ENCODE results near the gene MAP7D2. TPM values are rescaled to one million over a fixed set of nuclear protein-coding genes. Genes with fewer than 3 reads are reported as not detected.

MAP7D2 gene
- total RNA-seq, 2 donors from 2014 or later = 0.22 to 1.2 TPM

DNA sequence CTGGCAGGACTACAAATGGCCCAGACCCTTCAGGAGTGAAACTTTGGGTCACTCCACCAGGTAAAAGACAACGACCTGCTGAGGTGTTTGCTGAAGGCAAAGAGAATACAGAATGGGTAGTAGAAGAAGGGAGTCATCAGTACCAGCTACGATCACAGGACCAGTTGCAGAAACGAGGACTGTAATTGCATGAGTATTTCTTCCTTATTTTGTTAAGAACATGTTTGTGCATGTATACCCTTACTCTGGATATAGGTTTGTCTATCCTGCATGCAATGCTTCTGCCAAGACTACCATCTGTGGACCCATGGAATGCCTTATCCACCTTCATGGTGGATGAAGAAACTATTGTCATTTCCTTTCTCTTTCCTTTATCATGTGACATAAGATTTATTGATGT is 77.7 kb downstream of the MAP7D2 start:
- no peak for ATAC-seq (replicated peaks)
- H3K9me3 Mint-ChIP-seq = no peaks in the 10 kb centered on the region
- no peaks in the 10 kb centered on the region for H3K4me1 Mint-ChIP-seq
- no peak overlapping the region for H3K27ac Mint-ChIP-seq
- H3K36me3 Mint-ChIP-seq (ENCODE audit: low read depth) = no peaks in the 10 kb centered on the region
- H3K27me3 Mint-ChIP-seq = no peaks in the 10 kb centered on the region
- H3K4me3 Mint-ChIP-seq = no peak overlapping the region

- ATAC-seq (replicated peaks) = no peak
- Mint-ChIP-seq H3K27ac (no peak overlapping the region), H3K9me3 (no peaks in the 10 kb centered on the region), H3K36me3 (ENCODE audit: low read depth) (no peaks in the 10 kb centered on the region), H3K4me3 (no peak overlapping the region), H3K4me1 (no peaks in the 10 kb centered on the region), H3K27me3 (no peaks in the 10 kb centered on the region)
Observed at GRCh38 chrX:20037186-20037585, 79.5 kb downstream of the MAP7D2 start.

GRCh38 chrX:20032201-20032600 is 84.5 kb downstream of the MAP7D2 start:
- Mint-ChIP-seq H3K36me3 (ENCODE audit: low read depth) (no peaks in the 10 kb centered on the region), H3K9me3 (no peaks in the 10 kb centered on the region), H3K4me3 (no peak overlapping the region), H3K4me1 (no peaks in the 10 kb centered on the region), H3K27me3 (no peaks in the 10 kb centered on the region), H3K27ac (no peak overlapping the region)
- ATAC-seq (replicated peaks) = no peak

- no peaks in the 10 kb centered on the region for H3K36me3 Mint-ChIP-seq (ENCODE audit: low read depth)
- no peaks in the 10 kb centered on the region for H3K9me3 Mint-ChIP-seq
- no peak overlapping the region for H3K27ac Mint-ChIP-seq
- H3K27me3 Mint-ChIP-seq = no peaks in the 10 kb centered on the region
- no peak for ATAC-seq (replicated peaks)
- no peak overlapping the region for H3K4me3 Mint-ChIP-seq
- no peaks in the 10 kb centered on the region for H3K4me1 Mint-ChIP-seq
Observed at GRCh38 chrX:20029728-20030127, 87.0 kb downstream of the MAP7D2 start.

DNA sequence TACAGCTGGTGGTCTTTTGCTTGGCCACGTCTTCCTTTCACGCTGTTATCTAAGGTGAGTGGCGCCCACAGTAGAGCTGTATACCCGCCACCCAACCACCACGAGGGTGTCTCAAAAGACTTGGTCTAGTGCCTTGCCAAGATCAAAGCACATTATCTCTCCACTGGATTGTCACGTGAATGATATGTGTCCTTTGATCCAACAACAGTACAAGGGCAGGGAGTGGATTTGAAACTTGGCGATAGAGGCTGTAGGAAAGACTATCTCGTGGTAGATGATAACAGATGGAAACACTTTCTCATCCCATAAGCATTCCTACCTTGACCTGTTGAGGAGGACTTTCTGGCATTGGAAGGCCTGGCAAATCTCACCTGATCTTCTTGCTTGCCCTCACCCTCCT is 88.1 kb downstream of the MAP7D2 start:
- Mint-ChIP-seq H3K27ac (no peak overlapping the region), H3K9me3 (no peaks in the 10 kb centered on the region), H3K36me3 (ENCODE audit: low read depth) (no peaks in the 10 kb centered on the region), H3K4me3 (no peak overlapping the region), H3K27me3 (no peaks in the 10 kb centered on the region), H3K4me1 (no peaks in the 10 kb centered on the region)
- ATAC-seq (replicated peaks) = no peak

GRCh38 chrX:20026278-20026677 is 90.4 kb downstream of the MAP7D2 start:
- Mint-ChIP-seq H3K4me1 (no peaks in the 10 kb centered on the region), H3K9me3 (no peaks in the 10 kb centered on the region), H3K36me3 (ENCODE audit: low read depth) (no peaks in the 10 kb centered on the region), H3K4me3 (no peak overlapping the region), H3K27ac (no peak overlapping the region), H3K27me3 (peaks cover 4% of the 10 kb centered on the region)
- ATAC-seq (replicated peaks) = no peak

GRCh38 chrX:20019672-20020365 is 96.9 kb downstream of the MAP7D2 start:
- peaks cover 13% of the 10 kb centered on the region for H3K9me3 Mint-ChIP-seq
- ATAC-seq (replicated peaks) = no peak
- peaks cover 8% of the 10 kb centered on the region for H3K27me3 Mint-ChIP-seq
- H3K36me3 Mint-ChIP-seq (ENCODE audit: low read depth) = no peaks in the 10 kb centered on the region
- H3K4me3 Mint-ChIP-seq = no peak overlapping the region
- H3K4me1 Mint-ChIP-seq = no peaks in the 10 kb centered on the region
- no peak overlapping the region for H3K27ac Mint-ChIP-seq

DNA sequence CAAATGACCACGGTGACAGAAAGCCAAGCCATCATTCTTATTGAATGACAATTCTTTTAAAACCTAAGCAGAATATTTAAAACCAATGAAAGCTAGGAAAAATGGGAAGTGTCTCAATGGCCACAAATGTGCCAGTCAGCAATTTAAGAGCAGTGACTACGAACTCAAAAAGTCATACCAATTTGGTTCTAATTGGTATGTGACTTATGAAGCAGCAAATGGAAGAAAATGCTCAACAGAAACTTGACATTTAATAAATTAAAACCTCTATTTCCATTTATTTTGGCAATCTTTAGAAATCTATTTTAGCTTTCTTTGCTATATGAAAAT is 100.1 kb downstream of the MAP7D2 start:
- Mint-ChIP-seq H3K36me3 (ENCODE audit: low read depth) (no peaks in the 10 kb centered on the region), H3K9me3 (peaks cover 13% of the 10 kb centered on the region), H3K4me1 (no peaks in the 10 kb centered on the region), H3K27ac (no peak overlapping the region), H3K27me3 (peaks cover 4% of the 10 kb centered on the region), H3K4me3 (no peak overlapping the region)
- ATAC-seq (replicated peaks) = no peak

DNA sequence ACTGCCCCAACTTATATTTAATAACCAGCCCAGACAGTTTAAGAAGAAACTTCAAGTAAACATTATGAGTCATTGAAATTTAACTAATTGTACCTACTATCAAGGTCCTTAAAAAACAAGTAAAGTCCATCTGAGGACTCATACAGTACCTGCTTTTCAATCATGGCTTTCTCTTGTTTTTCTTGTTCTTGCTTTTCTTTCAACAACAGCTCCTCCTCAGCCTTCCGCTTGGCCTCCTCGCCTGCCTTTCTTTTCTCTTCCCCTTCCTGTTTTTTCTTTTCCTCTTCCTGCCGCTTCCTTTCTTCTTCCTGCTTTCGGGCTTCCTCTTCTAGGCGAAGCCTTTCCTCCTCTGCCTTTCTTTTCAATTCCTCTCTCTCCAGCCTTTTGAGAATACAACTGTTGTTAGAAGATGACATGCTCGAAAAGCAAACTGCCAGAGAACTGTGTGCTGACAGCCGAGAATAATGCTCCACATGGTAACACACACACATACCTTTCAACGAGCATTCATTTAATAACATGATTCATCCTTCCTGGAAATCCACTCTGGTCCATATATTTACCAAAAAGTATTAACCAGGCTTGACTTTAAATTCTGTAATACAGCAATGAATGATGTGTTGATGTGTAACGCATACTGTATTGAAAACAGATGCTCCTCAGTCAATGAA is 100.6 kb downstream of the MAP7D2 start:
- H3K27ac Mint-ChIP-seq = no peak overlapping the region
- ATAC-seq (replicated peaks) = no peak
- no peak overlapping the region for H3K4me3 Mint-ChIP-seq

GRCh38 chrX:20015422-20015821 is 101.3 kb downstream of the MAP7D2 start:
- Mint-ChIP-seq H3K9me3 (peaks cover 13% of the 10 kb centered on the region), H3K27me3 (peaks cover 4% of the 10 kb centered on the region), H3K4me1 (no peaks in the 10 kb centered on the region), H3K4me3 (no peak overlapping the region), H3K36me3 (ENCODE audit: low read depth) (no peaks in the 10 kb centered on the region), H3K27ac (no peak overlapping the region)
- ATAC-seq (replicated peaks) = no peak

More for the DNA sequence above, 100.6 kb downstream of the MAP7D2 start:
- Mint-ChIP-seq H3K36me3 (ENCODE audit: low read depth) (no peaks in the 10 kb centered on the region), H3K27me3 (peaks cover 4% of the 10 kb centered on the region), H3K4me1 (no peaks in the 10 kb centered on the region), H3K9me3 (peaks cover 13% of the 10 kb centered on the region)

DNA sequence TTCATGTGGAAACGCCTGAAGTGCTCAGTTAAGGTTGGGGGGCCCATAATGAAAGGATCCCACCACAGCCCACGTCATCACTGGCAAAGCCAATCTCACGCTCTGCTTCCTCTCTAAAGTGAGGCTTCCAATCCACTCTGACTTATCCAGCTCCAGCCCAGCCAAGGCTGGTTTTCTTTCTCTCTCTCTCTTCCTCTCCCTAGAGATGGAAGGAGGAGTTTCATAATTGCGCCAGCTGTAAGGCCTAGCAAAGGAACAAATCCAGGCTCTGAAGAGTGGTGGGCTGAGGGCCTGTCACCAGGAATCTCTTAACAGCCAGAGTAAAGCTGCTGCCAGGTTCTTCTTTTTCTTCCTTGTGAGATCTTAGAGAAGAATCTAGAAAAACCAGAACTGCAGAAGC is 105.1 kb downstream of the MAP7D2 start:
- H3K36me3 Mint-ChIP-seq (ENCODE audit: low read depth) = no peaks in the 10 kb centered on the region
- no peak for ATAC-seq (replicated peaks)
- H3K9me3 Mint-ChIP-seq = peaks cover 10% of the 10 kb centered on the region
- H3K27ac Mint-ChIP-seq = no peak overlapping the region
- no peaks in the 10 kb centered on the region for H3K27me3 Mint-ChIP-seq
- no peak overlapping the region for H3K4me3 Mint-ChIP-seq
- H3K4me1 Mint-ChIP-seq = no peaks in the 10 kb centered on the region

GRCh38 chrX:20007962-20008622 is 108.6 kb downstream of the MAP7D2 start:
- no peaks in the 10 kb centered on the region for H3K9me3 Mint-ChIP-seq
- no peaks in the 10 kb centered on the region for H3K4me1 Mint-ChIP-seq
- H3K4me3 Mint-ChIP-seq = no peak overlapping the region
- no peak for ATAC-seq (replicated peaks)
- no peaks in the 10 kb centered on the region for H3K36me3 Mint-ChIP-seq (ENCODE audit: low read depth)
- no peaks in the 10 kb centered on the region for H3K27me3 Mint-ChIP-seq
- H3K27ac Mint-ChIP-seq = no peak overlapping the region

DNA sequence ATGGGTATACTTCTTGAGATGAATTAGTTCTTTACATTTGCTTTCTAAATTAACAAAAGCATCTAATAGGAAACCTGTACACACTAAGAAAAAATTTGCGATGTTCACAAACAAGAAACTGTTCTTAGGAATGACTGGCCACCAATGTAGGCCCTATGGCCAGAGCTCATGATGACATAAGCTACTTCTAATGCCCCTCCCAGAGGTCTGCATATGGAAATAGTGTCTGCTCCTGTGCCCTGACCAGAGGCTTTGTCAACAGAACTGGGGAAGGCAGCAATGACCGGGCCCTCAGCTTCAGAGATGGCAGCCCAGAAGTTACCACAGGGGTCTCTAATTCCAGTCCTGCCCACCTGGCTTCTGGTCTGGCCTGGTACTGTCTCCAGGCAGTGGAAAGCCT is 110.8 kb downstream of the MAP7D2 start:
- Mint-ChIP-seq H3K36me3 (ENCODE audit: low read depth) (no peaks in the 10 kb centered on the region), H3K27me3 (no peaks in the 10 kb centered on the region), H3K4me1 (no peaks in the 10 kb centered on the region), H3K4me3 (no peak overlapping the region), H3K27ac (no peak overlapping the region), H3K9me3 (no peaks in the 10 kb centered on the region)
- no peak for ATAC-seq (replicated peaks)

DNA sequence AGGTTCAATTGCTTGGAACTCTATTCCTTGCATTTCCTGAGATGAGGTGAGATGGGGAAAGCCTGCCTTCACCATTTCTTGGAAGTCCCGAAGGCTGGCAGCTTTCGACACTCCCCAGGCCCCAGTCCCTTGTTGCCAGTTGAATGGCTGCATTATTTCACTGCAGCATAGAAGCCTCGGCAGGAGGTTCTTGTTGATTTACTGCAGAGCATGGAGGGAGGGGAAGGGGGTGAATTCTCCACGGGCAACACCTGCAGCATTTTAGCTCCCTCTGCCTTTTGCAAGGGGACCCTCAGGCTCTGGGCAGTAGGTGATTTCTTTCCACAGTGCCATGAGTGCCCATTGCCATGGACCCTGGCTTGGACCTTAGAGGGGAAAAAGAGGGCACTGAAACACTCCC is 115.1 kb downstream of the MAP7D2 start:
- Mint-ChIP-seq H3K27me3 (no peaks in the 10 kb centered on the region), H3K36me3 (ENCODE audit: low read depth) (no peaks in the 10 kb centered on the region), H3K9me3 (no peaks in the 10 kb centered on the region), H3K4me3 (no peak overlapping the region), H3K4me1 (no peaks in the 10 kb centered on the region), H3K27ac (no peak overlapping the region)
- no peak for ATAC-seq (replicated peaks)

GRCh38 chrX:19991350-19991718 is 125.4 kb downstream of the MAP7D2 start:
- Mint-ChIP-seq H3K4me1 (no peaks in the 10 kb centered on the region), H3K27ac (peak overlapping the region; percentile 82), H3K9me3 (no peaks in the 10 kb centered on the region), H3K27me3 (no peaks in the 10 kb centered on the region), H3K4me3 (peak overlapping the region; percentile 74), H3K36me3 (ENCODE audit: low read depth) (peaks cover 2% of the 10 kb centered on the region)
- no peak for ATAC-seq (replicated peaks)

Data from activated T-helper 17 cell treated with anti-CD3 and anti-CD28 coated beads, Interleukin-2, amount 50 U/mL, for 72 hours (primary cell).